HG03045 (cell line): ENCODE results near the gene COQ5.

ENCODE experiments used
- ATAC-seq: cut with Tn5 transposase; IDR thresholded peaks from one replicate; pipeline ENCODE4 v1.9.1; 2021; ENCODE audit warnings: mild to moderate bottlenecking, moderate library complexity; ENCODE audit not compliant: unreplicated experiment

COQ5 gene

GRCh38 chr12:120460157-120460556 is 68.8 kb downstream of the COQ5 start:
- ATAC-seq, result no peak

- no peak for ATAC-seq
Measured at GRCh38 chr12:120457133-120457532, 71.8 kb downstream of the COQ5 start.

GRCh38 chr12:120455302-120455701 is 73.7 kb downstream of the COQ5 start:
- ATAC-seq, result no peak

DNA sequence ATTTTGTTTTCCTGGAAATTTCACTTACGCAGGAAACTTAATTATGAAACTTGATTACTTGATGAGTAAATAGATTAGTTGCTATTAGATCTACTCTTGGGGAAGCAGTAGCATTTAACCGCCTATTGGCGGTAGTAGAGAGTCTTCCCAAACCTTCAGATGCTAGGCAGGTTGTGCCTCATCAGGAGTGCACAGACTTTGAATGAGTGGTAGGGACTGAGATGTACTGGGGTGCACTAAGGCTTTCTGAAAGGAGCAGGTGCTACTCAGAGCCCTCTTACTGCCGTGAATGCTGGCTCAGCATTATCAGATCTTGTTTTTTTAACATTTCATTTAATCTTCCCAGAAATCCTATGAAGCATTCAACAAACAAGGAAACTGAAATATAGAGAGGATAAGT is 75.0 kb downstream of the COQ5 start:
- ATAC-seq, result no peak
